RWPE1 (cell line): ENCODE data around the gene ARSB.

Source experiments
- CTCF ChIA-PET: fragments of 350-600 bp; sonication (Branson Sonifier 250); formaldehyde crosslinking; extraction: SDS; loops from one replicate; lab custom pipeline; 2021; lab: Yijun Ruan, JAX
- POLR2A ChIA-PET: fragments of 400-600 bp; formaldehyde crosslinking; extraction: SDS; loops from one replicate; lab custom pipeline; 2020; ENCODE audit warnings: antibody characterized with exemption; ENCODE audit not compliant: low non-redundant PET; lab: Yijun Ruan, JAX
- DNase-seq: peaks from one replicate; pipeline ENCODE4 v3.0.0; 2012; ENCODE audit warnings: low spot score
- H3K27ac ChIP-seq: fragments of 450-650 bp; 2 replicates; pipeline ENCODE4 v1.5.1; 2017
- TF ChIP-seq, protein P1 (sequence below): fragments of 450-650 bp; conservative IDR thresholded peaks from 2 replicates; pipeline ENCODE4 v1.5.1; 2017; ENCODE audit warnings: low read depth, mild to moderate bottlenecking

The ARSB gene

DNA sequence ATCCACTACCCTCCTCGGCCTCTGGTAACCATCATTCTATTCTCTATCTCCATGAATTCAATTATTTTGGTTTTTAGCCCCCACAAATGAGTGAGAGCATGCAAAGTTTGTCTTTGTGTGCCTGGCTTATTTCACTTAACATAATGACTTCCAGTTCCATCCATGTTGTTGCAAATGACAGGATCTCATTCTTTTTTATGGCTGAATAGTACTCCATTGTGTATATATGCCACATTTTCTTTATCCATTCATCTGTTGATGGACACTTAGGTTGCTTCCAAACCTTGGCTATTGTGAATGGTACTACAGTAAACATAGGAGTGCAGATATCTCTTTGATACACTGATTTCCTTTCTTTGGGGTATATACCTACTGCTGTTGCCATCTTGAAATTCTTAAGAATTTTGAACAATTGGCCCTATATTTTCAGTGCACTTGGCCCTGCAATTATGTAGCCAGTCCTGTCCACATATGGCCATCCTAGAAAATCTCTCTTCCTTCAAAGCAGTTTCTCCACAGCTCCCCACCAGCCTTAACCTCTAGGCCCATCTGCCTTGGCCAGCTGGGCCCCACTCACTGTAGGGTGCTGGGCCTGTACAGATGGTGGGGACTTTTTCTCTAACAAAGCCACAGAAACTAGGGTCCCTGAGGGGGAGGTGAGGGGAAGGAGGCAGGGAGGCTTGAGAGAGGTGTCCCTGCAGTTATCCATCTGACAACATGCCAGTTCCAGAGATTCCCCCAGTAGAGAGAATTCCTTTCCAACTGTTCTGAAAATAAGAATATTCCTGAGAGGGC, 254.6 kb downstream of the ARSB start:
- TF ChIP-seq, protein P1, sequence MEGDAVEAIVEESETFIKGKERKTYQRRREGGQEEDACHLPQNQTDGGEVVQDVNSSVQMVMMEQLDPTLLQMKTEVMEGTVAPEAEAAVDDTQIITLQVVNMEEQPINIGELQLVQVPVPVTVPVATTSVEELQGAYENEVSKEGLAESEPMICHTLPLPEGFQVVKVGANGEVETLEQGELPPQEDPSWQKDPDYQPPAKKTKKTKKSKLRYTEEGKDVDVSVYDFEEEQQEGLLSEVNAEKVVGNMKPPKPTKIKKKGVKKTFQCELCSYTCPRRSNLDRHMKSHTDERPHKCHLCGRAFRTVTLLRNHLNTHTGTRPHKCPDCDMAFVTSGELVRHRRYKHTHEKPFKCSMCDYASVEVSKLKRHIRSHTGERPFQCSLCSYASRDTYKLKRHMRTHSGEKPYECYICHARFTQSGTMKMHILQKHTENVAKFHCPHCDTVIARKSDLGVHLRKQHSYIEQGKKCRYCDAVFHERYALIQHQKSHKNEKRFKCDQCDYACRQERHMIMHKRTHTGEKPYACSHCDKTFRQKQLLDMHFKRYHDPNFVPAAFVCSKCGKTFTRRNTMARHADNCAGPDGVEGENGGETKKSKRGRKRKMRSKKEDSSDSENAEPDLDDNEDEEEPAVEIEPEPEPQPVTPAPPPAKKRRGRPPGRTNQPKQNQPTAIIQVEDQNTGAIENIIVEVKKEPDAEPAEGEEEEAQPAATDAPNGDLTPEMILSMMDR, result no peak
- H3K27ac ChIP-seq, result no peak overlapping the region
- ChIA-PET POLR2A (no interaction called here), CTCF (interaction anchor here (0.5 to 0.7 kb wide), 2 partner anchors 110 to 1271 kb away, joined by 3 read pairs; no protein-coding TSS in a partner anchor)
- no peak for DNase-seq

DNA sequence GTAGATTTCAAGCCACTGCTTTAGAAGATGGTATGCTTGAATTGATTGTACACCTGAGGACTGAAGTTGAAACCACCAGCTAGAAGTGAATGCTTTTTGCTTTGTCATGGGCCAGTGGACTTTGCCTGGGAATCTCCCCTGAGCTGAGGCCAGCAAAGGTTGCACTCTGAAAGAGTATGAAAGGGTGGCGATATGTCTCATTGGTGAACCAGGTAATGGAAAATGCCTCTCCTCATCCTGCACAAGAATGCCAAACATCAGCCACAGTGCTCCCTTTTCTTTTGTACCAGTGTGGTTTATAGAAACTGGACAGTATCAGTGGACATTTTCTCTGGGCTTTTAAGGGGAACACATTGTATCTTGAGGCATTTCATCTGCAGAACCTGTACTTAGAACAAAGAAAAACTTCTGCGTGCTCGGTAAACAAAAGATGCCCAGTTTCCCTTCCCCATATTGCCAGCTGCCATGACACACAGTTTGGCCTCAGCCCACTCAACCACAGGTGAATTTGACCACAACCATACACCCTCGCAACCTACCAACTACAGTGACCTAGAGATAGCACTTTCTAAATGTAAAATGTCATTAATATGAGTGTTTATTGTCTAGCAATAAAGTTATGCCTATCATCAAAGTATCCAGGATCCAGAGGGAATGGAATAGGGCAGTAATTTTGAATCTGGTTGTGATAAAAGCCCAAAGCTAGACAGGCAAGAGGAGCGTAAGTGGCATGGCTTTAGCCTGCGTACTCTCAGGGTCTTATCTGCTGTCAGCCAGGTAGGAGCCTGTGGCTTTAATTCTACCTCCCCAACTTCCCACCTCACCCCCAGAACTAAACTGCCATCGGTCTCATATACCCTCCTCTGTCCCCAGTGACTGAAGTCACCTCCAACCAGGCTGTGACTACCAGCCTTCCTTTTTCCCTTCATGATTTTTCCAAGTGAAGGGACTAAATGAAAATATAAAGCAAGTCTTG, 257.0 kb downstream of the ARSB start:
- ChIA-PET POLR2A (no interaction called here), CTCF (no interaction called here)
- H3K27ac ChIP-seq, result no peak overlapping the region
- no peak for DNase-seq
- TF ChIP-seq, protein P1, result no peak
